ENCODE measurements around the gene DNAJC17.
A peak's percentile ranks its signal among the peaks of the same experiment; 100 is the strongest.

DNAJC17 gene

DNA sequence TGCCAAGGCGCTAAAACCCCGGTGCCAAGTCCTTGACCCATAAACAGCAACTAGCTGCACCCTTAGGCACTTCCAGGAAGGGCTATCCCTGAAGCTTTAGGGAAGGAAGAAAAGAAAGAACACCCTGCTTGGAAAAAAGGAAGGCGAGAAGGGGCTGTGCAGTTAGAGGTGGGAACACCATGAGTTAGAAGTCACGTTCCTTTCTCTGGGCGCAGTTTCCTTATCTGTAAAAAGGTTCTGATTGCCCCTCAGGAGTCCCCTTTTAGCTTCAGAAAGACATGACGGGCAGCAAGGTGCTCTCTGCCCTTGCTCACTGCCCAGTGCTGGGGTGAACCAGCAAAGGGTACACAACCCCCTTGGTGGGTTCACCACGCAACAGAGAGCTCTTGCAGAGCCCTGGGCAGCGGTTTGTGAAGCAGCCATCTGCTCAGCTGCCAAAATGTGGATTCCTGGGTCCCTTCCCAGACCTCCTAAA lies 42.6 kb downstream of the DNAJC17 start:
- DNase-seq = peak in 1 of 4 experiments; percentile 3

DNA sequence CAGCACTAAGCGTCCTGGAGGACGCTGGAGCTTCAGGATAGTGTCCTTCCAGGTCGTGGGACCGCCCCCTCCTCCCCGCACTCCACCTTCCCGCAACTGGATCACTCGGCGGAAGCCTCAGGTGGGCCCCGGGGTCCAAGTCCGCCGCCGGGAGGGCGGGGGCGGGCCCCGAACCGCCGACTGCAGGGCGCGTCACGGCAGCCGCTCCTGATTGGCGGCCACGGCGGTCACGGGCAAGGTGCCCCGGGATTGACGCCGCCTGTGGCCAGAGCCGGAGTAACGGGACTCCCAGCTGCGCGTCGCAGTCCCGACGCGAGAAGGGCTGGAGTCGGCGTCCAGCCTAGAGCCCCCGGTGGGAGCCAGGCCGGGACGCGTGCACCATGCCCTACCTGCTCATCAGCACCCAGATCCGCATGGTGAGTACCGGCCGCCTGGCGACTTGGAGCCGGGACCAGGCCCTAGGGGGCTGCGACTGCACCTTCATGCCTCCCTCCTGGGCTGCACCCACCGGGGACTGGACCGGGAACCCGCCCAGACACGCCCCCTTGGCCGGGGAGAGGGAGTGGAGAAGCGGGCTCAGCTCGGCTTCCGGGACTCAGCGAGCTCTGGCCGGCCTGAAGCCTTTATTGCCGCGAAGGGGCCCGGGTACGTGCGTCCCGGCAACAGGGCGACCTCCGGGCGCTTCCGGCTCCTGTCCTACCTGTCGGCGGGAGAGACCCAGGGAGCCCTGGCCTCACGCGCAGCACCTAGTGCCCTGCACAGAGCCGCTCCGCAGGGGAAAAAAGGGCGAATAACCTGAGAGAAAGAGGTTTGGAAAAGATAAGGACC lies 43.3 kb downstream of the DNAJC17 start, which contains the start of gene GCHFR:
Gene GCHFR, plus strand, starts transcription at position 268 of the 828 bp plus-strand sequence. Its CDS starts 113 bp downstream, at position 381.
- DNase-seq = peak in 2 of 4 experiments; percentile 22 to 61

DNA sequence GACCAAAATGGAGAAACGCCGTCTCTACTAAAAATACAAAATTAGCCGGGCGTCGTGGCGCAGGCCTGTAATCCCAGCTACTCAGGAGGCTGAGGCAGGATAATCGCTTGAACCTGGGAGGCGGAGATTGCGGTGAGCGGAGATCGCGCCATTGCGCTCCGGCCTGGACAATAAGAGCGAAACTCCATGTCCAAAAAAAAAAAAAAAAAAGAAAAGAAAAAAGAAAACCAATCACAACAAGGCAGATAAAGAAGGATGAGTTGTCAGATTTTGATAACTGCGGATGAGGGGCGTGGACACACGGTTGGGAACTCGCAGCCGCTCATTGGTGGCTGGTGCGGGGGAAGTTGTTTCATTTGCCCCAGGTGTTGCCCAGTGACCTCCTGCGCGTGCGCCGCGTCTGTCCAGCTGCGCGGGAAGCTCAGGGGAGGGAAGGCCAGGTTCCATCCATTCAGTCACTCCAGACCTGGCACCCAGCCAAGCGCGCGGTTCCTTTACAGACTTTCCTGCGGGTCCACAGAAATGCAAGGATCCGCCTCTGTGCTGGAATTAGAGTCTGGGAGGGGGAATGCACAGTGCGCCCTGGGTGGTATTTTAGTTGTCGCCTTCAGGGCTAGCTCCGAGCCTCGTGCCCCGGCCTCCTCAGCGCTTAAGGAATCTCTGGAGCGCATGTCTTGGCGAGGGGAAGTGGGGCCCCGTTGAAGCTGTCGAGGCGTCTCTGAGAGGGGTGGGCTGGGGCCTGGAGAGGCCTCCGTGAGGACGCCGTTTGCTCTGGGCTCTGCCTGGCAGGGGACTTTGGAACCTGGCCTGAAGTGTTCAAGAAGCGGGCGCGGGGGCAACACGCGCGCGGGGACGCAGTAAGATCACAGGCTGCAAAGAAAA lies 44.1 kb downstream of the DNAJC17 start:
- peak in 1 of 4 experiments; percentile 16 for DNase-seq

DNA sequence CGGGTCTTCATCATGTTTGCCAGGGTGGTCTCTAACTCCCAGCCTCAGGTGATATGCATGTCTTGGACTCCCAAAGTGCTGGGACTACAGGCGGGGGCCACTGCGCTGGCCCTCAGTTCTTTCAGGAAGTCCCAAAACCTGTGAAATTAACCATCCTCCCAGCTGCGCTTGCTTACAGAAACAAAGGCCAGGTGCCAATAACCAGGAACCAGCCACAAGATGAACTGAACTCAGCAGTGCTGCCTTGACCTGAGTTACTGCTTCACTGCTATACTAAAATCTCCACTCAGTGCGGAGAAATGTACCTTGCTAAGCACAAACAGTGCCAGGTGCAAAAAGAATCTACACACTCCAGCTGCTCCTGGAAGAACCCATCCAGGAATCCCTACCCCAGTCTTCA lies 47.3 kb downstream of the DNAJC17 start:
- no peak for DNase-seq

DNA sequence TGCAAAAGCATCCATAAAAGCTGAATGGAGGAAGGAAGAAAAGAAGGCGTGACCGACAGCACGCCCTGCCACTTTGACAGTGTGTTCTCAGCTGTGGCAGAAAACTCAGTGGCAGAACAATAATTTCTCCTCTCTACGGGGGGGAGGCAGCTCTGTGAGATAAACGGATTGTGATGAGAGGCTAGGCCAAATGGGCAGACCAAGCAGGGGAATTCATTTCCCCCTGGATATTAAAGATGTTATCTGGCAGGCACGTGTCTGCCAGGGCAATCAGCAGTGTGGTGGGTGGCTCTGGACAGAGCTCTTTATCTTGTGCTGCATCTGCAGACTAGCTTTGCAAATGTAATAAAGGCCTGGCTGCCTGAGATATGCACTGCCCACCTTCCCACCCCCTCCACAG lies 50.3 kb downstream of the DNAJC17 start:
- no peak for DNase-seq

DNA sequence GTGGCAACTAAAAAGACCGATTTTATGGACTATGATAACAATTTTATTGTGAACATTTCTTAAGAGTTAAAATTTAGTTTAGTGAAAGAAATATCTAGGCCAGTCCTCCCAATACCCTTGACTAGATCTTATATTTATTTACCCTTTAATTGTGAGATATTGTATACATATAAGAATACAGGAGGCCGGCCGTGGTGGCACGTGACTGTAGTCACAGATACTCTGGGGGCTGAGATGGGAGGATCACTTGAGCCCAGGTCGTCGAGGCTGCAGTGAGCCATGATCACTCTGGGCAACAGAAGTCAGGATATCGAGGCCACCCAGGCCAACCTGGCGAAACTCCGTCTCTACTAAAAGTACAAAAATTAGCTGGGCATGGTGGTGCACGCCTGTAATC lies 51.5 kb downstream of the DNAJC17 start:
- DNase-seq = no peak

DNA sequence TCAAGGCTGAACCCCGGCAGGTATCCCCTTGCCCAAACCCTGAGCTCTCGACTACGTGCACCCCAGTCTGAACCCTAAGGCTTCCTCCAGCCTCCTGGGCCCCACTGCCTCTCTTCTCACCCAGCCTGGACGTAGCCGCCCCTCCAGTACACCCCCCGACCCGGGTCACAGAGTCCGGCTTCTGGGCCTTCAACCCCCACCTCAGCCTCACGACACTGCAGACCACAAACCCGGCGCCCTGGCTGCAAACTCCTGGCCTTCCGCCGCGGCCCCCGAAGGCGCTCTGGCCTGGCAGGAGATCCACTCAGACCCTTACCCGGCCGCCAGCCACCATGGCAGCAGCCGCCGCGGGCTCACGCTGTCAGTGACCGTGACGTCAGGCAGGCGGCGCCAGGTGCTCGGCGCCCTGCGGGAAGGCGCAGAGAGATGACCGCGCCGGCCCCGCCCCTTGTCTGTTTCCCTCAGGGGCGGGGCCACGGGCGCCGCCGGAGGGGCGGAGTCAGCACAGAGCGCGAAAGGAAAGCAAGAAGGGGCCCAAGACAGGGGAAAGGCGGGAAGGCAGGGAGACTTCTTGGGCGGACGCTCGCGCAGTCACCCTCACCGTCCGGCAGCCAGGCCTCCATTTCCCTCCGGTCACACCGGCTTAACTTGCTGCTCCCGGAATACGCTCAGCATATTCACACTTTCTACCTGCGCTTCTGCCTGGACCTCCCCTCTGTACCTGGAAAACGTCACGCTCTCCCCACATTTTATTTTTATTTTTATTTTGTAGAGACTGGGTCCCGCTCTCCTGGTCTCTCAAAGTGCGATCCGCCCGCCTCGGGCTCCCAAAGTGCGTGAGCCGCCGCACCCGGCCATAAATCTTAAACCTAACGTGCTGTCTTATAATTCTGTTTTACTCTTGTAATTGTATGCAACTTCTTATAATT lies 52.1 kb downstream of the DNAJC17 start, which contains the start of gene RMDN3:
Gene RMDN3, minus strand, starts transcription at position 372 of the 929 bp plus-strand sequence. CDS start 471 bp downstream, outside the sequence.
- DNase-seq = peak; percentile 77 to 93 (median 82)

DNA sequence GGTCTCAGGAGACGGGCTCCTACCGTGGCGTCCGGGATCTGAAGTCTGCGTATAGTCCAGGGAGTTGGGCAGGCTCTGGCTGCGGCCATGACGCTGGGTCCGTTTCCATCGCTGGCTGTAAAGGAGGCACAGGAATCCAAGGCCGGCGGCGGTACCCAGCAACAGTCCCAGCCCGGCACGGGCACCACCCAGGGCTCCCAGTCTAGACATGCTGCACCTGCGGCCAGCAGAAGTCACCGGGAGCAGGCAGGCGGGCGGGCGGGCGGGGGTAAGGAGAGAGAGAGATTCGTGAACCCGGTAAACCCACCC lies 52.7 kb downstream of the DNAJC17 start:
- DNase-seq = no peak

DNA sequence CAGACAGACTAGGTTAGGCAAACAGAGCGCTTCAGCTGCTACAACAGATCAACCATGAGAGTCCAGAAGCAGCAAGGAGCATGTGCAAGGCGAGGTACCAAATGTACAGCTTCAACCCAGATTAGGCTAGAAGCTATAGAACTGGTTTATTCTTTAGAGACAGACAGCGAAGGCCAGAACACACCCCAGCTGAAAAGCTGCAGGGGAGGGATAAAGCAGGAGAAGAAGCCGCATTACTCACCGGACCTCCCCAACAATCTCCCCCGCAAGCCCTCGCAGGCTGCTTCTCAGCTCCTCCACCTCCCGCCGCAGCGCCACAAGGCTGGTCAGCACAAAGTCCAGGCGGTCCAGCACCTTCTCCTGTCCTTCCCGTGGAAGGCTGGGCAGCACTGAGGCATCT lies 55.5 kb downstream of the DNAJC17 start:
- no peak for DNase-seq

DNA sequence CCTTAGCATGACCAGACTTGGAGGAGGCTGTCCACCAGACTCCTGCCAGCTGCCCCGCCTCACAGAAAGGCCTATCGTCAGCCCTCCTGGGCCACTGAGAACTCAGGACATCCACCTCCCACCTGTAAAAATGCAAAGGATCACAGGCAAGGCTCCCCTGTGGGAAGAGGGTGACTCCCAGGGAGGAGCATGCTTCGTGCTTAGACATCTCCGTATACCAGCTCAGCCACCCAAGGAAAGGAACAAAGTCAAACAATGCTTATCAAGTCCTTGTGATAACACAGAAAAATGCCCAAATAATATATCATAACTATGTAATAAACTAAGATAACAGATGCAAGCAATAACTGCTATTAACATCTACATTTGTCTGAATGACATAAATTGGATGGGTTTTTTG lies 56.4 kb downstream of the DNAJC17 start:
- no peak for DNase-seq

DNA sequence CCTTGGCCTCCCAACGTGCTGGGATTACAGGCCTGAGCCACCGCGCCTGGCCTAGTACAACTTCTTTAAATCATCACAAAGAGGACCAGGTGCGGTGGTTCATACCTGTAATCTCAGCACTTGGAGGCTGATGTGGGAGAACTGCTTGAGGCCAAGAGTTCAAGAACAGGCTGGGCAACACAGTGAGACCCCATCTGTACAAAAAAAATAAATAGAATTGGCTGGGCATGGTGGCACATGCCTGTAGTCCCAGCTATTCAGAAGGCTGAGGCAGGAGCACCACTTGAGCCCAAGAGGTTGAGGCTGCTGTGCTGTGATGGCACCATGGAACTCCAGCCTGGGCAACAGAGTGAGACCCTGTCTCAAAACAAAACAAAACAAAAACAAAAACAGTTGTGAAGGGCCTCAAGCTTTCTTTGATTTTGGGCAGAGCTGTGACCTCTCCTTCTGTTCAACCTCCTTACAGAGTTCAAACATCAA lies 58.1 kb downstream of the DNAJC17 start:
- DNase-seq = no peak

DNA sequence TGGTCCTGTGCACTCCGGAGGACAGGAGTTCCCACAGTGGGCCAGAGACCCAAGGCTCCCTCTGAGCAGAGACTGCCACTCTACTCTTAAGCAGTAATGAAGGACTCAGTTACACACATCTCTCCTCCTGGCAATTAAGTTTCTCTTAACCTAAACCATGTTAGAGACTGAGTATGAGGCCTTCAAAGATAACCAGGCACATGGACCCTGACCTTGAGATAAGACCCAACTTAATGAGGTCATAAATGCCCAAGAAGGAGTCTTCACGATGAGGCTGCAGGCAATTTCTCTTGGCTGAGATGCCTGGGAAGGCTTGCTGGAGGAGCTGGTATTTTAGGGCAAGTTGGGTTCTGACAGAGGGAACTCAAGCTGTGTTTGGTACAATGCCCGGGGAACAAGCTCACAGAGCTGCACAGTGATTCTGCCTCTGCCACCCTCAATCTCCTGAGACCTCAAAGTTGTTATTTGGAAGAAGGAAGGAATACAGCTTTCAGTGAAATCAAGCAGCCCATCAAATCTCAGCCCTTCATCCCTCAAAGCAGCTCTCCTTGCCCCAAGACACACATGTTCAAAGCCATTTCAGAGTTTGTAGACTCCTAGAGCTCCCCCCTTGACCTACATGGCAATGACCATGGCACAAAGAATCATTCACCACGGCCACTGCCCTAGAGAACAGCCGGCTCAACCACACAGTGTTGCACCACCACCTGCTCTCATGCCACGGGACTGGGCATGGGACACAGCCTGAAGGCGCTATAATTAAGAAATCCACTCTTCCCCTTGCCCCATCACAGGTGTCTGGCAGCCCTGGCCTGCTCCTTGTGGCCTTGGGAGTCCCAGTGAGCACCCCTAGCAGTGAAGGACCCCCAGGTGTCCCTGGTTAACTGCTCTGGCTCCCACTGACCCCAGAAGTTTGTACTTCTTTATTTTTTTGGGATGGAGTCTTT lies 59.3 kb downstream of the DNAJC17 start:
- DNase-seq = no peak

DNA sequence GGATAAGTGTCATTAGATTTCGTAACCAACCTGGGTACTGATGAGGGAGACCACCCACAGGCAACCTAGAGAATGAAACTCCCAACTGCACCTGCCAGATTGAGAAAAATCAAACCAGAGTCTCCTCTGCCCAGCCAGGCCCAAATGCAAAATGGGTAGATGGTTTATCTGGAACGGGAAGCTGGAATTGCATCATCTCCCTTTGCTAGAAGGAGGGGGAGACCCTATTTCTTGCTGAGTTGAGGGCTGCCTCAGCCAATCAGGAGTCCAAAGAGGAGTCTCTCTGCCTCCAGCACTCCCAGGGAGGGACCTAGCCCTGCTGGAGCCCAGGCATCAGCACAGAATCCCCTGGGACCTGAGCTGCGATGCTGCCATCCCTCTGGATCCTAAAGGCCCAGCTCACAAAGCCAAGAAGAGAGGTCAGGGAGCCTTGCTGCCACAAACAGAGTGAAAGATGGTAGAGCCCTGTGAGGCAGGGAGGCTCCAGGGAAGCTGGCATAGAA lies 60.3 kb downstream of the DNAJC17 start:
- no peak for DNase-seq

DNA sequence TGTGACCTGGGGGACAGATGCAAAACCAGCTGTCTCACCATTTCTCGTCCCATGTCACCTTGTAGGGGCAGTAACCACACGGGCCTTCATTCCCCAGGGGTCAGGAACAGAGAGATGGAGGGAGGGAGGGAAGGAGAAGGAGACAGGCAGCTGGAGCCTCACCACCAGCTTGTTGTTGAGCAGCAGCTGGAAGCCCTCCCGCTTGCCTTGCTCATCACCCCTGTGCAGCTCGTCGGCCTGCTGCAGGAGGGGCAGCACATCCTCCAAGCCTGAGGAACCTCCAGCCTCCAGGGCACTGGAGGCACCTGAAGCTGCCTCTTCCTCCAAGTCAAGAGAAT lies 62.5 kb downstream of the DNAJC17 start:
- DNase-seq = no peak

DNA sequence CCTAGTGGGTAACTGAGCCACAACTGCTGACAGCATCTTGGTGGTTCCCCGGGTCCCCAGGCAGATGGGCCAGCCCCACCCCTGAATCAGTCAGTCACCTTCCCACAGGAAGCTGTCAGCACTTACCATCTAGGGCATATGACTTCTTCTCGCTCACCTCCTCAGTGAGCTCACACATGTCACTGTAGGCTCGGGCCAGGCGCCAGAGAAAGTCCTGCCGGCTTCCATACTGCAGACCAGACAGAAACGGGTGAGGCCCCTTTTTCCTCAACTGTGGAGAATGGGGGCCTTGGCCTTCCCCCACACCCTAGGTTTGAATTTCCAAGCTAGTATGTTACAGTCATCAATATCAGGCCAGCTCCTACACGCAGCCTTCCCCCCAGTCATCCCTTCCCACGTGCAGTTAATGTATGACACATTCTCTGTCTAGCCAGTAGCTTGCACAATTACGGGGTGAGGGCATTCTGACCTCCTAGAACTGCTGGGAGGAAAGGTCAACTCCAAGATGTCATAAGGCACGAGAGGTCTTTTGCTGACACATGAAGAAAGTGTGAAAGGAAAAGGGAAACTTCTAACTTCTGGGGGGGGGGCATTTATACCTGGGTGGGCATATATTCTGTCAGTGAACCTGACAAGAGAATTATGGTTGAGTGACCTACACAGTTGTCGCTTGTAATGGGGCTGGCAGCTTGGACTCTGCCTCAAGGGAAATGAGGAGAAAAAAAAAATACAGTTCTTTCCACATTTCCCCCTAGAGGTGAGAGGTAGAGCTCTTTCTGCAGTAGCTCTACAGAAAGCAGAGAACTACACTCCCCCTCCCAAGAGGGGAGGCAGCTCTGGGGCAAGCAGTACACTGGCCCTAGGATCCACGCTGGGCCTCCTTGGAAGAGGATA lies 63.1 kb downstream of the DNAJC17 start:
- no peak for DNase-seq

DNA sequence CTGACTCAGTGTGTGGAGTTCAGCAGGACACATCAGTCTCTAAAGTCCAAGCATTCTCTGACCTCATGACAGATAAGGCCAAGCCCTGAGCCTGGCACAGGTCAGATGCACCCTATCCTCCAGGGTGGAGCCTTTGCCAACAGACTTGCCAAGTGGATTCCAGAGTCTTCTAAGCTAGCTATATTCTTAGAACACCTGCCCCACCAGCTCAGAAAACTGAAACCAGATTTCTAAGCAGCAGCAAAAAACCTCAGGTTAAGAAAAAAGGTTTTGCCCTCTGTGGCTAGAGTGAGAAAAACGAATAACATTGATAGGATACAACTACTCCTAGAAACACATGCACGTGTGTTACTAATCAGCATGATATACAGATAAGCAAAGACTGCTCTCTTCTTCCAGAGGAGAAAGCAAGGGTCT lies 63.8 kb downstream of the DNAJC17 start:
- DNase-seq = no peak

DNA sequence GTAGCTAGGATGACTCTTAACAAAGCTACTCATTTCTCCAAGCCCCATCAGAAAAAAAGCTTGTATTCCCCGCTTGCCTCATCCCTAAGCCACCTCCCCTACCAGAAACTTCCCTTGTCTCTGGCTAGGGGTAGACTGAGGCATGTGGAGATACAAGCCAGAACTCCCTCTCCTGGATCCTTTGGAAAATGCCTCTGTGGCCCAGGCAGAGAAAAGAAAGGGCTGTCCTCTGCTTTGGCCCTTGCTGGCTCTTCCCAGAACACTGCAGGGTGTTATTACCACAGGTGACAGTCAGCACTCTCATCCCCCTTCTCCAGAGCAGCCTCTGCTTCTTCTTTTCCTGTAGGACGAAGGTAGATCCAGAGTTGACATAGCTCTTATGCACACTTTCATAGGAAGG lies 67.4 kb downstream of the DNAJC17 start:
- no peak for DNase-seq

DNA sequence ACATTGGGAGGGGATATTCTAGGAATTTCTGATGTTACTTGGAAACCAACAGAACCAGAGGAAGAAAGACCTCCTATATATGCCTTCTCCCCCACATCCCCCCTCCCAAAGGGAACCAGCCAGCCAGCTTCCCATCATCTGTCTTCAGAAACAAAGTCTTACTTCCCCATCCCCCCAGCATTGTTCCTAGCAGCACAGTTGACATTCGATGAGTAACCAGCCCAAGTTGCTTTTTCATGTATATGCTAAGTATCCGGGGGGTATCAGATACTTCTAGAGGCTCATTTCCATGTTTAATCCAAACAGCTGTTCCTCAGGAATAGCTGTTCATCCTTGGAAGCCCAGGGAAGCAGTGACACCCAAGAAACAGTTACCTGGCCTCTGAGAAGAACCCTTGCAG lies 68.2 kb downstream of the DNAJC17 start:
- DNase-seq = no peak

DNA sequence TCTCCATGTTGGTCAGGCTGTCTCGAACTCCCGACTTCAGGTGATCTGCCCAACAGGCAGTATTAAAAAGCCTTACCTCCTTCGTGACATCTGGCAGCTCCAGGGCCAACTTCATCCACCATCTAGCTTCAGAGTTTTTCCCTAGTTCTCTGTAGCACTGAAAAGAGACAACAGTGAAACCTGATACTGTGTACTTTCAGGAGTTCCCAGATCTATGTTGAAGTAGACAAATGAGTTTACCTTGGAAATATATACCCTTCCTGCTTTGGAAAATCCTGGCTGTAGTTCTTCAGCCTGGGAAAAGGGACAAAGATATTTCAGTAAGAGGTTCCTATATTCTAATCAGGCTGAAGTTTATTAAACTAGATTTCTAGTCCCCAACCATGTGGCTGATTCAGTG lies 70.2 kb downstream of the DNAJC17 start:
- no peak for DNase-seq

DNA sequence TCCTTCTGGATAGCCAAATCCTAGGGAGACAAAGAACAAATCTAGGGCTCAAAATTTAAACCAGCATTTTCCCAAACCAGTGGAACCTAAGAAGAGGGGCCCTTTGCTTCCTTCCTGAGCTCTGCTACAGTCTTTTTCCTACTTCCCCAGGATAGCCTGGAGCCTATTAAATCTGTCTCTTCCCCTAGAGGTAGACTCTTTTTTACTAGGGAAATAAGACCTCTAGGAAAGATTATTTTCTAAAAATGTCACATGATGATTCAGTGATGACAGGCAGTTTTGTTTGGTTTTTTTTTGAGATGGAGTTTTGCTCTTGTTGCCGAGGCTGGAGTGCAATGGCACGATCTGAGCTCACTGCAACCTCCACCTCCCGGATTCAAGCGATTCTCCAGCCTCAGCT lies 70.7 kb downstream of the DNAJC17 start:
- DNase-seq = no peak

All from activated naive CD4-positive, alpha-beta T cell (primary cell).